Coronary artery (tissue), 2 donors: ENCODE data around the gene SLC15A5.

Source experiments
- DNase-seq: peaks from one replicate; pipeline ENCODE4 v3.0.0-alpha.2; 2017; ENCODE audit warnings: low spot score
- H3K27ac ChIP-seq, 2 donors: fragments of 200-600 bp; sonication (generic); one replicate each; pipeline ENCODE4 v1.5.1; 2016 to 2019
- H3K4me3 ChIP-seq: fragments of 200-600 bp; sonication (generic); 2 replicates; pipeline ENCODE4 v1.5.1; 2016; ENCODE audit warnings: mild to moderate bottlenecking, moderate library complexity
- CTCF ChIP-seq: fragments of 200-600 bp; sonication (generic); IDR thresholded peaks from one replicate; pipeline ENCODE4 v1.5.1; 2019; ENCODE audit warnings: antibody characterized with exemption

SLC15A5 gene

DNA sequence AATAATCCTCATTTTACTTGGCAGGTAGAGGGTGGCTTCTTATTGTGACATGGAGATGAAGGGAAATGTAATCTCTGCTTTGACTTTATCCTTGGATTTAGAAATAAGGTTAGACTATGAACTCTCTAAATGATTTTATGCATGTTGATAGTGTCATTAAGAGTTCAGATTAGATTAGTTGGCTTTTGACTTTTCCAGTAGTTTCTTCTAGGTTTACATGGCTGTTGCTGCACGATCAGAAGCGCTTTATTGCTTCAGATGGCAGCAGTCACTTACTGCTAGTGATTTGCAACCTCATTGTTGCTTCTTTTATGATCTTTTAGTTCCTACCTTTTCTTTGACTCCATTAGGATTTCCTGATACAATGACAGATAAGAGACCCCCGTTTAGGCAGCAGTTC lies 32.3 kb downstream of the SLC15A5 start:
- TF ChIP-seq CTCF: no peak
- no peak for DNase-seq
- no peak overlapping the region for H3K27ac ChIP-seq

DNA sequence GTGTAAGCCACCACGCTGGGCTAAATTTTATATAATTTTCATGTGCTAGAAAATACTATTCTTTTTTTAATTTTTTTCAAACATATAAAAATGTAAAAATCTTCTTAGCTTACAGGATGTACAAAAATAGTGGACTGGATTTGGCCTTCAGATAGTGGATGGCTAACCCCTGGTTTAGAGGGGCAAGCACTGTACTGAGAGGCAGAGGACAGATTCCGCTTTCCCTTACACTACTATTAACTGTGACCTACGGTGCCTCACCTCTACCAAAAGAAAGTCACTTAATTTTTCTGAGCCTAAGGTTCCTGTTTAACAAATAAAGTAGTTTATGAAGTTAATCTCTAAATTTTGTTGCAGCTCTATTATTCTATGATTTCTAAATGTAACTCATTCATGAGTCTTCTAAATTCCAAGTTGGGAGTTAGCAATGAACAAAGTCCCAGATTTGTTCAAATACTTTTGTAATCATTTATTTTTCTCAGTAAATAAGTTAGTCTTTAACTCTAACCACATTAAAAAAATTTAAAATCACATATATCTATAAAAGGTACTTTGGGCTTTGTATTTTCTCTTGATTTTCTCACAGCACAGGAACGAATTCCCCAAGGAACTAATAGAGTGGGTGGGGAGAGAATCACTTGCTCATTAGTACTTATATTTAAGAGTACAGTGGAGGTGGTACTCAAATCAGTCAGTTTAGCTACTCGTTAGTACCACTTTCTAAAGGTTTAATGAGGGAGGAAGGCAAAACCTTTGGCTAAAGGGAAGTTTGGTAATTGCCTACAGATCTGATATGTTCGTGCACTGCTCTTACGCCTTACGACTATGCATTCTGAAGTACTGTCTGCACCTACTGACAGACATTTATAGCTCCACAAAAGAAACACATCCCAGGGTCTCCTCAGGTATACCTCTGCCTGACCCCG lies 33.7 kb downstream of the SLC15A5 start:
- TF ChIP-seq CTCF: no peak
- no peak overlapping the region for H3K27ac ChIP-seq
- no peak for DNase-seq
- H3K4me3 ChIP-seq: no peak overlapping the region

More for the DNA sequence above, 32.3 kb downstream of the SLC15A5 start:
- no peak overlapping the region for H3K4me3 ChIP-seq

DNA sequence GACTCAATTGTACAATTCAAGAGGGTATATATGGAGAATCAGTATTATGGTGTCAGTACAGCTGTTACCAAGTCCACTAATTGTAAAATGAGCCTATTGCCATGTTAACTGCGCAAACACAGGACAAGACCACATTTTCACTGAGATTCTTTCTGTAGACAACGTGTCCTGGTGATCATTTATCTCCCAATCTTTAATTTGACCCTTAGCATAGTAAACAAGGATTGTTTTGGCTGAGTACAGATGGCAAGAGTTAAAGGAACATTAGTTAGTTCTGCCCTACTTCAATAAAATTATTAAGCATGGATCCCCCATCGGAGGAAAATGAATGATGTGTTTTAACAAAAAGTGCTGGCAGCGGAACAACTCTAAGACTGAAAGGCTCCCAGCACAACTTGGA lies 36.1 kb downstream of the SLC15A5 start:
- H3K4me3 ChIP-seq: no peak overlapping the region
- no peak for DNase-seq
- no peak for TF ChIP-seq CTCF
- H3K27ac ChIP-seq: no peak overlapping the region

DNA sequence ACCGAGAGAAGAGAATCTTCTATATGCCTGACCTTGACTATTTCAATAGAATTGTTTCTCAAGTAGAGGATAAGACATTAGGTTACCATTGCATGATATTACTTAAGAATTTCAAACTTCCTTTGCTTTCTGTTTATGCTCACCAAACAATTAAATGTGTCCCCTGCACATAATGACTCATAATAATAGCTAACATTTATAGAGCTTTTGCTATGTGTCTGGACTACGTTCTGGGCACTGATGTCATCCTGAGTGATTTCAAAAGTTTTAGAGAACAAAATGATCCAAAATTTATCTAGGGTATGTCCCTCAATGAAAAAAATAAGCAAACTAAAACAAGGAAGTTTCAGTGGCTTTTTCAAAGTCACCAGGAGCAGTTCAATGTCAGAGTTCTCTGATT lies 38.8 kb downstream of the SLC15A5 start:
- no peak for DNase-seq
- Histone ChIP-seq H3K27ac (no peak overlapping the region), H3K4me3 (no peak overlapping the region)
- TF ChIP-seq CTCF: no peak

DNA sequence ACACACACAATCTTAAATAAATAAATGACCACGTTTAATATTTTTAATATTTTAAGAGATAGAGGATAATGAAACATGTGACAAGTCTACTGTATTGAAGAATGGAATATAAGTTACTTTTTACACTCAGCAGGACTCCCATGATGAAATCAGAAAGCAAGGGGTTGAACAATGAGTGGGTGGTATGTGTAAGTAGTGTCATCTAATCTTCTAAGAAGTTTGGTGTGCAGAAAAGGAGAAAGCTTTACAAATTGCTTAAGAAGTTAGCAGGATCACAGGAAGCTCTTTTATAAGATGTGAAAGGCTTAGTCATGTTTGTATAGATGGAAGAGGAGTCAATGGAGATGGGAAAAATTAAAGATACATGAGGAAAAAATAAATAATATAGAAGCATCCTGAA lies 47.8 kb downstream of the SLC15A5 start:
- no peak for TF ChIP-seq CTCF
- no peak overlapping the region for H3K4me3 ChIP-seq
- DNase-seq: no peak
- no peak overlapping the region for H3K27ac ChIP-seq

GRCh38 chr12:16228067-16228466 lies 49.4 kb downstream of the SLC15A5 start:
- TF ChIP-seq CTCF: no peak
- Histone ChIP-seq H3K4me3 (no peak overlapping the region), H3K27ac (no peak overlapping the region)
- no peak for DNase-seq

GRCh38 chr12:16225692-16226091 lies 51.8 kb downstream of the SLC15A5 start:
- Histone ChIP-seq H3K27ac (no peak overlapping the region), H3K4me3 (no peak overlapping the region)
- no peak for DNase-seq
- TF ChIP-seq CTCF: no peak
